ENCODE results near the gene SNTB2. TPM values are rescaled to one million over a fixed set of nuclear protein-coding genes. Genes with fewer than 3 reads are reported as not detected.

The SNTB2 gene
- total and polyA plus RNA-seq, 10 of the 15 experiments (the other 5 are each of a cell fraction or from before 2014, with no cell fraction given) = 1.2 to 15.7 (median 5.0) TPM

- TF ChIP-seq E4F1 (IDR thresholded peaks at IDR 0.05; ENCODE audit: borderline replicate concordance, partially characterized antibody) (peak; percentile 53), STAT1 (conservative IDR thresholded peaks at IDR 0.05) (no peak; the same call in 1 of the 2 replicates), POLR2AphosphoS5 (IDR thresholded peaks at IDR 0.05; ENCODE audit: low read length) (peak; percentile 87), REST (IDR thresholded peaks at IDR 0.05; ENCODE audit: low read depth, low read length) (no peak), SMARCA5 (IDR thresholded peaks at IDR 0.05) (peak; percentile 49; the same call in 1 of the 2 replicates), ELK1 (IDR thresholded peaks at IDR 0.05; ENCODE audit: low read depth, low read length) (no peak; the same call in 1 of the 2 replicates), MEF2B (IDR thresholded peaks at IDR 0.05; ENCODE audit: partially characterized antibody, poor library complexity, severe bottlenecking) (no peak), ZNF384 (IDR thresholded peaks at IDR 0.05; ENCODE audit: borderline replicate concordance, low read depth, low read length) (no peak), FOXM1 (IDR thresholded peaks at IDR 0.05; ENCODE audit: low read depth, low read length) (no peak), TAF1 (IDR thresholded peaks at IDR 0.05; ENCODE audit: borderline replicate concordance, low read depth, low read length) (no peak; the same call in 1 of the 2 replicates), NFYB (IDR thresholded peaks at IDR 0.05; ENCODE audit: insufficient read depth, low read depth, low read length) (no peak), ZNF592 (IDR thresholded peaks at IDR 0.05) (peak; percentile 72), SKIL (IDR thresholded peaks at IDR 0.05; ENCODE audit: low read depth, poor library complexity, severe bottlenecking) (no peak), TCF7 (IDR thresholded peaks at IDR 0.05; ENCODE audit: borderline replicate concordance) (no peak)
Observed at GRCh38 chr16:69330286-69331109, 143.5 kb downstream of the SNTB2 start, which contains the start of gene PDF (continued).
